Measurements from ENCODE around the gene BCAR3.

The BCAR3 gene

DNA sequence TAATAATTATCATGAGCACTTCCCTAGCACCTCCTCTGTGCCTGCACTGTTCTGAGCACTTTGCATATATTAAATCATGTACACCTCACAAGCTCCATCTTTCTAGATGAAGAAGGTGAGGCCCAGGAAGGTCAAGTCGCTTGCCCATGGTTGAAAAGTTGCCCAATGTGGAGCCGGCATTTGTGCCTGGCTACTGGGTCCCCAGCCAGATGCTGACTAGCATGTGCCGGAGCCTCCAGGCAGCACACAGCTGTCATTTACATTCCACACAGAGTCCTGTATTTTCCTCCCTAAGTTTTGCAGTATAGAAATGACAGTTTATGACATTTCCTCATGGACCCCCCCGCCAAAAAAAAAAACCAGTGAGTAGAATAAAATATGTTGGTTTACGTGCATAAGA, 94.3 kb downstream of the BCAR3 start:
- no peak for ATAC-seq
- Mint-ChIP-seq H3K4me1 (peaks cover 28% of the 10 kb centered on the region), H3K4me3 (no peak overlapping the region), H3K36me3 (no peaks in the 10 kb centered on the region), H3K27ac (no peak overlapping the region), H3K9me3 (no peaks in the 10 kb centered on the region)
- no peak for DNase-seq (ENCODE audit: low spot score in 2 of 2)

DNA sequence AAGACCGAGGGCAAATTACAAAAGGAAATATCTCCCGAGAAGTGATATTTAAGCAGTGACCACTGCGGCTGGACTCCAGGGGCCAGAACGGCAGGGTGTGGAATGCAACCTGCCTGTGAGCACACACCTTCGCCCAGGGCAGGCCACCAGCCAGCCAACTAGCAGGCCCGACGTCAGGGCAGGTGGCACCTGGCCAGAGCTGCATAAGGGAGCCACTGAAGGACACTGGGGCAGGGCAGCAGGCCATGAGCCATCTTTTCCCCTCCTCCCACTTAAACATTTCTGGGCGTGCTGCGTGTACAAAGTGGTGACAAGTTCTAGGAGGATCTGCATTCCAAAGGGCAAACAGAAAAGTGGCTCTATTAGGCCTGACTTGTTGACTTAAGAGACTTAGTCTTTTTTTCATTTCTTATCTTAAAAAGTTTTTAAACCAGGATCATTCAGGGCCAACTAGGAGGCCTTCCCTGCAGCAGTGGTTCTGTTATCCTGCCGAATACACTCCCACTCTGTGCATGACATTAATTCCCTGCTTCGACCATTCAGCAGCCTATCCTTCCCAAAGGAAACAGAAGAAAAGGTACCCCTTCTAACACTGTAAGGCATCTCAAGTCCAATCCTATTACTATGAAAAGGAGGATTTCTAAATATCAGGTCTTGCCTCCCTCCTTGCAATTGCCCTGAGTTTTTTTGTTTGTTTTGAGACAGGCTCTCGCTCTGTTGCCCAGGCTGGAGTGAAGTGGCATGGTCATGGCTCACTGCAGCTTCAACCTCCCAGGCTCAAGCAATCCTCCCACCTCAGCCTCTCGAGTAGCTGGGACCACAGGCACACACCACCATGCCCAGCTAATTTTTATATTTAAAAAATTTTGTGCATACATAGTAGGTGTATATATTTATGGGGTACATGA, 96.3 kb downstream of the BCAR3 start:
- peaks cover 17% of the 10 kb centered on the region for H3K4me1 Mint-ChIP-seq
- no peak overlapping the region for H3K4me3 Mint-ChIP-seq
- DNase-seq (ENCODE audit: low spot score in 2 of 2) (no peak), ATAC-seq (no peak)
- H3K9me3 Mint-ChIP-seq, result no peaks in the 10 kb centered on the region
- no peaks in the 10 kb centered on the region for H3K36me3 Mint-ChIP-seq
- no peak overlapping the region for H3K27ac Mint-ChIP-seq

DNA sequence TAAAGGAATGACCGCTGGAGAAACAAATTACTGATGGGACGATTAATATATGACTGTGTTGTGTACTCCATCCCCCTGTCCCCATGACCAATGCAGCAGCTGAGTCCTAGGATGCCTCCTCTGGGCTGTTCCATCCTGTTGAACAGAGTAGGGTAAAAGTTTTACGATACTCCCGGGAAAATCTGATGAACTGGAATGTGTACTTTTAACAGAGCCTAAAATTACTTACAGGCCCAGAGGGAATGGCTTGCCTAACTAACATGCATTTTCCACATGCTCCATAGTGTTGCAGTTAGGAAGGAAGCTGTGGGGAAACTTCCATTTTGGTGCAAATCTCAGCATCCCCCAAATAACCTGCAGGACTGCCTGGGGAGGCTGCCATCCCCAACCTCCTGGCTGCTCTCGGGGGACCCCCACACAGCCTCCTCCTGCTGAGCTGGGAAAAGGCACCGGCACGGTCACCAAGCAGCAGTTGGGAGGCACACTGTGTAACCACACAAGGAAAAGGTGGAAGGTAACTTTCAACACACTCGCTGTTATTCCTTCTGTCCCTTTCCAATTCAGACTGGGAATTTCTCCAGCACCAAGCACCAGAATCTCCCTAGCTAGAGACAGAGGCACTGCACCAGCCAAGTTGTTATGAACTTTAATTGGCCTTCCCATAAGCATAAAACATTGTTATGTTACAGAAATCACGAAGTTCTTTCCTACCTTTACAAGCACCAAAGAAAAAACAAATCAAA, 97.2 kb downstream of the BCAR3 start:
- ATAC-seq (no peak), DNase-seq (ENCODE audit: low spot score in 2 of 2) (no peak)
- Mint-ChIP-seq H3K27ac (no peak overlapping the region), H3K4me1 (peaks cover 14% of the 10 kb centered on the region), H3K4me3 (no peak overlapping the region), H3K9me3 (no peaks in the 10 kb centered on the region), H3K36me3 (no peaks in the 10 kb centered on the region)

DNA sequence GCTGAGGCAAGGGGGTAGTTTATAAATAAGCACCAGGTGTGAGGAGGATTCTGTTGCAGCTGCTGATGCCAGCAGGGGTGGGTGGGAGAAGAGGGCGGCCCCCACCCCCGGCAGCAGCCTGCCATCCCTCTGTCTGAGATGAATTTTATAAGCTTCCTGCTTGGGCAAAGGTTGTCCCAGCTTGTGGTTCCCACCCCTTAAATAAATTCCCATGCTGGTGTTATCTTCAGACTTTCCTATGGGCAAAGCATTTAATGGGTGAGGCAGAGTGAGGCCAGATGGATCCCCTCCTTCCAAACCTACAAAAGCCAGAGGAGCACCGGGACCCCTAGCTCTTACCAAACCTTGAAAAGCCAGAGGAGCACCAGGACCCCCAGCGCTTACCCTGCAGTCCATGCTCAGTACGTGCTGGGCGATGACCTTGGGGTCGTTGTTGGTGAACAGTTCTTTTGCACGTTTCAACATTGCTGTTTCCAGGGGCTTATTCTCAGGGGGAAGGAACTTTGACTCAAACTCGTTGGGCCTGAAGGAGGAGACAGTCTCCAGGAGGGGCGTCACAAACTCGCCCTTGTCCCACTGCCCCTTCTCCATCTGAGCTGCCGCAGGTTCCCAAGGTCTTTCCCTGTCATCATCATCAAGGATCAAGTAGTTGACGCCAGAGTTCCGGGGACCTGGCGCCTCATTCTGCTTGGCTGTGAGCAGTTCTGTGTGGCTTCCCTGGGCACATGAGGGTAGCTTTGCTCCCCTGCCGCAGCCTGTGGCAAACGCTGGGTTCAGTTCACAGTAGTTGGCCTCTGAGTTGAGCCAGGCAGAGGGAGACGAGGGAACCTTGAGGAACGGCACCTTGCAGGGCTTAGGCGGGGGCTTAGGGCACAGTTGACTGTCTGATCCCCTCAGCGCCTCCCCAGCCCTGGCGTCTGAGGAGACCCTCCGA, 99.5 kb downstream of the BCAR3 start:
- H3K4me1 Mint-ChIP-seq, result no peaks in the 10 kb centered on the region
- no peak overlapping the region for H3K4me3 Mint-ChIP-seq
- no peak overlapping the region for H3K27ac Mint-ChIP-seq
- H3K9me3 Mint-ChIP-seq, result no peaks in the 10 kb centered on the region
- no peaks in the 10 kb centered on the region for H3K36me3 Mint-ChIP-seq
- no peak for ATAC-seq
- no peak for DNase-seq (ENCODE audit: low spot score in 2 of 2)

DNA sequence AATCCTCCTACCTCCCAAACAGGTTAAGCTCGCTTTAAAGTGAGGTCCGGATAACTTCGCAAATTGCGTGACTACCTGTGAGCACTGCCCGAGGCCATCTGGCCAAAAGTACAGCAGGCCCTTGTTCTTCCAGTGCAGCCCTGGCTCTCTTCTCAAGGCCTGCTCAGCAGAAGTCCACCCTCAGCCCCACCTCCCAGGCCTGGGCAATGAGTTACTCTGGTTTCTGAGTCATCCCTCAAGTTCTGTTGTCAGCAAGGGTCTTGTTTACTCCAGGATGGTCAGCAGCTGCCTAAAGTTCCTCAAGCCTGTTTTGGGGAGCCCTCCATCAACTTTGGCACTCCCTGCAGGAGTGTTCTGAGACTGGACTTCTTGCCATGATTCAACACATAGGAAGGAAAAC, 101.7 kb downstream of the BCAR3 start:
- ATAC-seq (no peak), DNase-seq (ENCODE audit: low spot score in 2 of 2) (no peak)
- Mint-ChIP-seq H3K36me3 (no peaks in the 10 kb centered on the region), H3K27ac (no peak overlapping the region), H3K9me3 (no peaks in the 10 kb centered on the region), H3K4me3 (no peak overlapping the region), H3K4me1 (no peaks in the 10 kb centered on the region)

DNA sequence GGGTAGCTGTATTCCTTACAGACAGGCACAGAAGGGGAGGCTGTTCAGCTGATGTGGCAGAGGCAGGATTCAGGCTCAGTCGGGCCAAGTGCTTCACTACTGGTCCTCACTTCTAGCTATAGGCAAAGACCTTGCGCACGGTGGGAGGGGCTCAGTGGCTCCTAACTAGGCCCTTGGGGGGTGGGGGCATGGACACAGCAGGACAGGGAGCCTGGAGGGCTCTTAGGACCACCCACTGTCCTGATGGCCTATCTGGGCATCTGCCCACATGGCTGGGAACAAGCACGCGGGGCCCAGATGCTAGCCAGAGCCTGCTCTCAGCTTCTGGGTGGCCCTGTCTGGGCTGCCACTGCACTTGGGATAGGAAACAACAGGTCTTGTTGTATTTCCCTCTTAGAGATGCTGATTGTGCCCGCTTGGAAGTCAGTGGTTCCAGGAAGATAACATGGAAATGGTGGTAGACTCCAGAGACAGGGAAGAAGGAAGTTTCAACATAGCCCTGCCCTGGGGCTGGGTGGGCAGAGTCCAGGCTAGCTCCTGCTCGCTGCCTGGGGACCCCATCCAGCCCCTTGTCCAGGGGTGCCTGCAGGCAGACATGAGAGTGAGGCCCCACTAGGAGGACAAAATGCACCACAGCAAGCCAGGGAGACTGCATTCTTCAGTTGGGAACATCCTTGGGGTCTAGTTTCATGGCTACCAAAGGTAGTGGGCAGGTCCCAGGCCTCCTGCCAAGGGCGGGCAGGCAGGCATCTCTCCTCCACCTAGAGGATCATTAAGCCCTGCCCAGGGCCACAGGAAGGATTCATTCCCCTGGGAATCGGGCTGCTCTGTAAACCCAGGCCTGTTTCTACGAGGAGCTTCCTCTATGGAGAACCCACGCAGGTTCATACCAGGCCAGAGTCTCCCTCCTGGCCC, 102.5 kb downstream of the BCAR3 start:
- Mint-ChIP-seq H3K4me3 (no peak overlapping the region), H3K36me3 (no peaks in the 10 kb centered on the region), H3K27ac (no peak overlapping the region), H3K4me1 (no peaks in the 10 kb centered on the region), H3K9me3 (no peaks in the 10 kb centered on the region)
- ATAC-seq, result no peak
- DNase-seq (ENCODE audit: low spot score in 2 of 2), result no peak

DNA sequence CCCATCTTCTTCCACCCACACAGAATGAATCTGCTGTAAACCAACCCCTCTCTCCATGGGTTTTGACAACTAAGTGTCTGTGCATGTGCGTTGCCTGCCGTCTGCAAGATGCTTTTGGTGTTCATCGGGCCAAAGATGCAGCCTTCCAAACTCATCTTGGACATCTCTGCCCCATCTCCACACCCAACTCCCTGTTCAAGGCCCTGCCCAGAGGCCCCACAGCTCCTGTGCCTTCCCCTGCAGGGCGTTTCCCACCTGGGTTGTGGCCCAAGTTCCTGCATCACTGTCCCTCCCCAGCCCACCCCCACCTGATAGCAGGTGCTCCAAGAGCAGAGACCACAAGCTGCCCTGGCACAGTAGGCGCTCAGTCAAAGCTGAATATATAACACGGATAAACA, 103.2 kb downstream of the BCAR3 start:
- no peaks in the 10 kb centered on the region for H3K4me1 Mint-ChIP-seq
- no peaks in the 10 kb centered on the region for H3K9me3 Mint-ChIP-seq
- no peak overlapping the region for H3K4me3 Mint-ChIP-seq
- DNase-seq (ENCODE audit: low spot score in 2 of 2) (no peak), ATAC-seq (no peak)
- no peak overlapping the region for H3K27ac Mint-ChIP-seq
- H3K36me3 Mint-ChIP-seq, result no peaks in the 10 kb centered on the region

DNA sequence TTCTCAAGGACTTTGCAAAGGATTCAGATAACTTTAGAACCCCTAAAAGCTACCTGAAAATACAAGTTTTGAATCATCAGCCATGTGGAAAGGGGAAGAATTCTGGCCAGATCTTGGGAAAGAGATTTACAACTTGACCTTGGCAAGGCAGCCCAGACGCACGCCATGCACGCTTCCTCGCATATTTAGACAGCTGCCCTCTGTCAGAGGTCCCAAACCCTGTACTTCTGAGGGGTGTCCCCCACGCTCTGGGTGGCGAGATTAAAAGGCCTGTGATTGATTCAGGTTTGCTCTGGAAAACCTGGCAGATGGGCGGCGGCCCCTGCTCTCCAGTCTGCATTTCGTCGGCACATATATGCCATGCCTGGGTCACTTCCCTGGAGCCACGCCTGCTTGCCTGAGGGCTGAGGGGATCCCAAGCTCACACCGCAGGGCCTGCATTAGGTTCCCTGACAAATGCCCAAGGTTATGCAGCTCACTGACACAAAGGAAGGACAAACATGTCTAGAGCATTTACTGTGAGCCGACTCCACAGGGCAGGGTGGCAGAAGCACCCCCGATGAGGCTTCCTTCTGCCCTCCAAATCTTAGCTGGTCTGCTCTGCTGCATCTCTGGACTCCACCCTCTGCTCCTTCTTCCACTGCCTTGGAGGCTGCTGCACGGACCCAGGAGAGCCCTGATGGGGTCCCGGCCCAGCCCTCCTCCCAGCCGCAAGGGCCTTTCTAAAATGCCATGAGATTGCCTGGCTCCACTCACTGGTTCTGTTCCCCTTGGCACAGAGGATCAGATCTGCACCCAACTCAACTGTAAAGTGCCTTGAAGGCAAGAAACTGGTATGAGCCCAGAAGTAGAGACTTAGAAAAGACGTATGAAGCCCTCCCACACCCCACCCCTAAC, 103.9 kb downstream of the BCAR3 start:
- H3K4me3 Mint-ChIP-seq, result no peak overlapping the region
- no peak for ATAC-seq
- no peak overlapping the region for H3K27ac Mint-ChIP-seq
- no peaks in the 10 kb centered on the region for H3K4me1 Mint-ChIP-seq
- no peaks in the 10 kb centered on the region for H3K9me3 Mint-ChIP-seq
- no peaks in the 10 kb centered on the region for H3K36me3 Mint-ChIP-seq
- DNase-seq (ENCODE audit: low spot score in 2 of 2), result no peak

DNA sequence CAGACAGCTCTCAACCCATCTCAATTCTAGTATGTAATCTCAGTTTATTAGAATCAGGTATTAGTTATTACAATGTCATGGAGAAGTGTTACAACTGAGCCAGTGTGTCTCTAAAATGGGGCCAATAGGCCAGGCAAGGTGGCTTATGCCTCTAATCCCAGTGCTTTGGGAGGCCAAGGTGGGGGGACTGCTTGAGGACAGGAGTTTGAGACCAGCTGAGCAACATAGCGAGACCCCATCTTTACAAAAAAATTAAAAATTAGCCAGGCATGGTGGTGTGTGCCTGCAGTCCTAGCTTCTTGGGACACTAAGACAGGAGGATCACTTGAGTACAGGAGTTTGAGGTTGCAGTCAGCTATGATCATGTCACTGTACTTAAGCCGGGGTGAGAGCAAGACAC, 104.9 kb downstream of the BCAR3 start:
- ATAC-seq (no peak), DNase-seq (ENCODE audit: low spot score in 2 of 2) (no peak)
- no peaks in the 10 kb centered on the region for H3K9me3 Mint-ChIP-seq
- H3K4me3 Mint-ChIP-seq, result no peak overlapping the region
- H3K27ac Mint-ChIP-seq, result no peak overlapping the region
- no peaks in the 10 kb centered on the region for H3K4me1 Mint-ChIP-seq
- H3K36me3 Mint-ChIP-seq, result no peaks in the 10 kb centered on the region

DNA sequence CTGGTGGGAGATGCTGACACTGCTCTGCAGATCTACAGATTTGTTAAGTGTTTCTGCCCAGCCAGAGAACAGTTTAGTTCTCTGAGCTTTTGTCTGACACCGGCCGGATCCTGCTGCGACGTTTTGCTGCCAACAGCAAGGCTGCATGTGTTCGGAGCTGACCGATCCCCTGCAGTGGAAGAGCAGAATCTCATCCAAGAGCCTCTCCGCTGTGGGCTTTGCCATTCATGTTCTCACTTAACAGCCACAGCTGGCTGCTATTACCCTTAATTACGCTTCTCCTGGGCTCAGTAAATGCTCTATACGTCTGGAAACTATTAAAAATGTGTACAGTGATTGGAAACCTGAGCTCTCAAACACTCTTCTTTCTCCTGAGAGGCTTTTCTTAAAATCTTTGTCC, 105.3 kb downstream of the BCAR3 start:
- Mint-ChIP-seq H3K4me1 (no peaks in the 10 kb centered on the region), H3K27ac (no peak overlapping the region), H3K36me3 (no peaks in the 10 kb centered on the region), H3K9me3 (no peaks in the 10 kb centered on the region), H3K4me3 (no peak overlapping the region)
- no peak for DNase-seq (ENCODE audit: low spot score in 2 of 2)
- no peak for ATAC-seq

DNA sequence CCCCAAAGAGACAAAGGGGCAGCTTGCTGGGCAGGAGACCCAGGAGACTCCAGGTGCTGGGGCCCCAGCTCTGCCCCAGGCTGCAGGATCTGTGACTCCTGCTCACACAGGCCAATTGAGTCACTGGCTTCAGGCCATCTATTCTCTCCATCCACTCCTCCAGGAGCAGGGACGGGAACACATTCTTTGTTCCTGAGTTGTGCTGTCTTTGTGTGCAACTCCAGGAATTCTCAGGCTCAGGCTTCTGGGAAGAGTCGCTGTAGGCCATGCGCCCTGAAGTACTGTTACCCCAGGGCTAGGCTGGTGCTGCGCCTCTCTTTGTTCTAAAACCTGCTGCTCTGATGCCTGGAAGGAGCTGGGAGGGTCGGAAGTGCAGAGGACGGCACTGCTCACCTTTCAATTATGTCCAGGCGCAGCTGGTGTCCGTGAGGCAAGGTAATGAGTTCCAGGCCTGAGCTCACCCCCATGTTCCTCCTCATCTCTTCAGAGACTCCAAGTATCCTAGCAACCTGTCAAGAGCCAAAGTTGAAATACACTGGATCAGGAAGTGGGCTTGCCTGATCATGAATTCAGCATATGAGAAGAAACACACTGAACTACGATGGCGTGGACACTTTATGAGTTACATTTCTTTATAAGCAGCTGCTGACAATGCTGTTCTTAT, 105.9 kb downstream of the BCAR3 start:
- Mint-ChIP-seq H3K36me3 (no peaks in the 10 kb centered on the region), H3K9me3 (no peaks in the 10 kb centered on the region), H3K4me3 (no peak overlapping the region), H3K27ac (no peak overlapping the region), H3K4me1 (no peaks in the 10 kb centered on the region)
- ATAC-seq (no peak), DNase-seq (ENCODE audit: low spot score in 2 of 2) (no peak)

DNA sequence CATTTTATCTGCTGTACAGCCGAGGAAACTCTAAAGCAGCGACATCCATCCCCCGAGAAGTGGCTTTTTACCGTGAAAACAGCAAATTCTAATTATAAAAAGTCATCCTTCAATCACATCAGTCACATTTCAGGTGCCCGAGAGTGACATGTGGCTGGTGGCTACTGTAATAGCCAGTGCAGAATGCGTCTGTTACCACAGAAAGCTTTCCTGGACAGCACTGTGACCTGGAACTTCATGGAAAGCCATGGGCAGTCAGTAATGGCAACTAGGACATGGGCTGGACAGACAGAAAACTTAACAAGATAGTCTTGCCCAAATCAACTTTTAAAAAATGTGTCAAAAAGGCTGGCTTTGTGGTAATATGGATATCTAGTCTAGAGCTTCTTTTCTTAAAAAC, 106.6 kb downstream of the BCAR3 start:
- no peak for DNase-seq (ENCODE audit: low spot score in 2 of 2)
- Mint-ChIP-seq H3K27ac (no peak overlapping the region), H3K4me1 (no peaks in the 10 kb centered on the region)

DNA sequence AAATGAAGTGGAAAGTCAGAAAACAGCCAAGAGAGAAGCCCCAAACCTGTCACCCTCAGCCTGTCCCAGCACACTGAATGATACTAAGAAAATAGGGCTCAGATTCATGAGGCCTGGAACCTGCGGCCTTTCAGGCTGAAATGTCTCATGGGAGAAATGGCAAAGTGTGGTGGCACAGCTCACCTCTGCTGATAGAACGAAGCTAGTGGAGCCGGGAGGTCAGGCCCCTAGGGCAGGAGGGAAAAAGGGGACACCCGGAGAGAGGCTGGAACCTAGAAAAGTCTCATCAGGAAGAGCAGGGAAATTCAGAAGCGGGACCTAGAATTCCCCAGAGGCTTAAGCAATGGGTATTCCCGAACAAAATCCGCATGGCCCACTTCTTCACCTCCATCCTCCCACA, 107.1 kb downstream of the BCAR3 start:
- ATAC-seq, result no peak
- Mint-ChIP-seq H3K4me1 (no peaks in the 10 kb centered on the region), H3K27ac (no peak overlapping the region), H3K4me3 (no peak overlapping the region), H3K9me3 (no peaks in the 10 kb centered on the region), H3K36me3 (no peaks in the 10 kb centered on the region)
- DNase-seq (ENCODE audit: low spot score in 2 of 2), result no peak

More for the DNA sequence above, 106.6 kb downstream of the BCAR3 start:
- Mint-ChIP-seq H3K4me3 (no peak overlapping the region), H3K9me3 (no peaks in the 10 kb centered on the region), H3K36me3 (no peaks in the 10 kb centered on the region)
- ATAC-seq, result no peak

Measured in stimulated activated effector memory CD8-positive, alpha-beta T cell treated with anti-CD3 and anti-CD28 coated beads, Interleukin-12 subunit alpha, Interleukin-12 subunit beta, amount 100 ng/mL, for 72 hours (primary cell).